ENCODE data around the gene RPL7A.
A peak's percentile ranks its signal among the peaks of the same experiment; 100 is the strongest.

The RPL7A gene

DNA sequence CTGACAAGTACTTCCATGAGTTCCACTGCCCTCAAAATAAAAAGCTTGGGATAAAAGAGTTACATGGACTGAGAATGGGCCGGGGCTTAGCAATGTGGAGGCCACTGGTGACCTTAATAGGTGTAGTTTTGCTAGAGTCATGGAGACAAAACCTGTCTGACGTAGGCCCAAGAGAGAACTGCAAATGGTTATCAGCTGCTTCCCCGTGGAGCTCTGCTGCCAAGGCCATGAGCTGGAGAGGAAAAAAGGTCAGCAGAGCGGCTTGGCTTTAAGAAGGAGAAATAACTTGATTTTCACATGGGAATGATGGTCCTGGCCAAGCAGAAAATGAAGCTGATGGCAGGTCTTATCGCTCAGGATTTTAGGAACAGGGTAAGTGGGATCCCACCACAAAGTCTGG lies 8.4 kb upstream of the RPL7A start:
- no peak overlapping the region for H3K27ac ChIP-seq
- TF ChIP-seq, protein P1, sequence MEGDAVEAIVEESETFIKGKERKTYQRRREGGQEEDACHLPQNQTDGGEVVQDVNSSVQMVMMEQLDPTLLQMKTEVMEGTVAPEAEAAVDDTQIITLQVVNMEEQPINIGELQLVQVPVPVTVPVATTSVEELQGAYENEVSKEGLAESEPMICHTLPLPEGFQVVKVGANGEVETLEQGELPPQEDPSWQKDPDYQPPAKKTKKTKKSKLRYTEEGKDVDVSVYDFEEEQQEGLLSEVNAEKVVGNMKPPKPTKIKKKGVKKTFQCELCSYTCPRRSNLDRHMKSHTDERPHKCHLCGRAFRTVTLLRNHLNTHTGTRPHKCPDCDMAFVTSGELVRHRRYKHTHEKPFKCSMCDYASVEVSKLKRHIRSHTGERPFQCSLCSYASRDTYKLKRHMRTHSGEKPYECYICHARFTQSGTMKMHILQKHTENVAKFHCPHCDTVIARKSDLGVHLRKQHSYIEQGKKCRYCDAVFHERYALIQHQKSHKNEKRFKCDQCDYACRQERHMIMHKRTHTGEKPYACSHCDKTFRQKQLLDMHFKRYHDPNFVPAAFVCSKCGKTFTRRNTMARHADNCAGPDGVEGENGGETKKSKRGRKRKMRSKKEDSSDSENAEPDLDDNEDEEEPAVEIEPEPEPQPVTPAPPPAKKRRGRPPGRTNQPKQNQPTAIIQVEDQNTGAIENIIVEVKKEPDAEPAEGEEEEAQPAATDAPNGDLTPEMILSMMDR (conservative IDR thresholded peaks at IDR 0.05): no peak
- TF ChIP-seq ZFX (IDR thresholded peaks at IDR 0.05): no peak

DNA sequence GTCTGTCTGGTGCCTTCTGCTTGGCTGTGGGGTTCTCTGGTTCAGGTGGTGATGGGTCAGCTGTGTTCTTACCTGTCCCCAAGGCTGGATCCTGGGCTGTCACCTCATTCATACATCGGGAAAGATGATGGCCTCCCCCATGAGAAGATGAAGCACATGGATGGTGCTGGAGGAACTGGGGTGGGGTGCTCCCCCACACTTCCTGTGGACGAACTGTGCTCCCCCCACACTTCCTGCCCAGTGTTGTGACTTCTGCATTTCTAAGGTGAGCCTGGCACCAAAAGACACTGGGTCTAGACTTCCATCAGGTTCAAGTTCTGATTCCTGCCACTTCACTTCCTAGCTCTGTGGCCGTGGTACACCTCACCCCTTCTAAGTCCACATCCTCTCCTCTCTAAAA lies 7.8 kb upstream of the RPL7A start:
- no peak overlapping the region for H3K27ac ChIP-seq
- no peak for TF ChIP-seq ZFX (IDR thresholded peaks at IDR 0.05)
- TF ChIP-seq, protein P1 (conservative IDR thresholded peaks at IDR 0.05): no peak

DNA sequence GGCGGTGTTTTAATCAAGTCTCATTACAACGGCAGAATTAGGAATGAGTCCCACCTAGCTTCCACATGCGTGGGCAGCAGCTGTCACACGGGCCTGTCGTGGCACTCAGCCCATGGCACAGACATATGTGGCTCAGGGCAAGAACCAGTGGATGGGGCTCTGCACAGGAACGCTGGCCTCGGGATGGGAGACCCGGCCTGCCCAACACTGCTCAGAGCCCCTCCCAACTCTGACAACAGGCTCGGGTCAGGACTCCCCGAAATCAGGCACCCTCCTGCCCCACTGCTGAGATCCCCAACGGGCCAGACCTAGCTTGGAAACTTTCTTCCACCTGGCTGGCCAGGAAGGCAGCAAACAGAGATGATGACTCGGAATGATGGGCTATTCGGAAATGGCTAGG lies 7.1 kb upstream of the RPL7A start:
- no peak overlapping the region for H3K27ac ChIP-seq
- TF ChIP-seq ZFX (IDR thresholded peaks at IDR 0.05): no peak
- TF ChIP-seq, protein P1 (conservative IDR thresholded peaks at IDR 0.05): no peak

DNA sequence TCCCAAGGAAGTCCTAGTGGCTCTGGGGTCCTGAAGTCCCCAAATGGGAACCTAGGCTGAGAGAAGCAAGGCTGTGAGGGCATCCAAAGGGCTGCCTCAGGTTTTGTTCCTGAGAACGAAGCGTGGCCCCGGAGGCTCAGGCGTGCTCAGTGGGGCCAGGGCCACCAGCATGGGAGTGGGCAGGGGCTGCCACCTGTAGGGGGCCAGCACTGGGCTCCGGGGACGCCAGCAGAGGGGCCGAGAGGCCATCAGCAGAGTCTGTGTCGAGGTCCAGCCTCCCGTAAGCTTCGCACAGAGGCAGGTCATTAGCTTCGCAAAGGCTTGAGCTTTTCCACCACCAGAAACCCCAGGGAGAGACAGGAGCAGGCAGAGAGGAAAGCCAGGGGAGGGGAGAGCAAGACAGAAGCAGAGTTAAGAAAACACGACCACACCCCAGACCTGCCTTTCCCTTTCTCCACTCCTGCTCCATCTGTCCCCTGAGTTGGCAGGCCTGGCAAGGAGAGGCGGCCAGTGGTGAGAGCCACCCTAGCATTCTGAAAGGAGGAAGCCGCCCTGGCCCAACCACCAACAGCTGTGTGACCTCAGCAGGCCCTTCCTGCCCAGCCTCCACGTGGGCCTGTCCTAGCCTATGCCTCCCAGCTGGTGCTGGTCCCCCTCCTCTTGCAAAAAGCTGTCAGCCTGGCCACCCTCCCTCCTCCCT lies 6.5 kb upstream of the RPL7A start:
- H3K27ac ChIP-seq: no peak overlapping the region
- TF ChIP-seq, protein P1 (conservative IDR thresholded peaks at IDR 0.05): no peak
- no peak for TF ChIP-seq ZFX (IDR thresholded peaks at IDR 0.05)

DNA sequence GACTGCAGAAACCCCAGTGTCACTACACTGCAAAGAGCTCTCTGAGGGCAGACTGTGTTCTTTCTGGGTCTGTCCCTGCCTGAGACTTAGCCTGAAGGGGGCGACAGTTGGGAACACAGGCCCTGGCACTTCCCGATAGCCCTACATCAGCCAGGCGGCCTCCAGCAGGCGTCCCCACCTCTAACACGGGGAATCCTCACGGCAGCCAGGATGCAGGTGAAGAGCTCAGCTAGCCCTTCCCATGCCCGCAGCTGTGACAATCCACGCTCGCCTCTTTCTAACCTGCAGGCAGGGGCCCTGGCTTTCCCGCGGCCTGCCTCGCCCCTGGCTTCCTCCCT lies 6.0 kb upstream of the RPL7A start:
- no peak for TF ChIP-seq ZFX (IDR thresholded peaks at IDR 0.05)
- TF ChIP-seq, protein P1 (conservative IDR thresholded peaks at IDR 0.05): peak; percentile 24; the same call in 1 of the 2 replicates
- no peak overlapping the region for H3K27ac ChIP-seq

DNA sequence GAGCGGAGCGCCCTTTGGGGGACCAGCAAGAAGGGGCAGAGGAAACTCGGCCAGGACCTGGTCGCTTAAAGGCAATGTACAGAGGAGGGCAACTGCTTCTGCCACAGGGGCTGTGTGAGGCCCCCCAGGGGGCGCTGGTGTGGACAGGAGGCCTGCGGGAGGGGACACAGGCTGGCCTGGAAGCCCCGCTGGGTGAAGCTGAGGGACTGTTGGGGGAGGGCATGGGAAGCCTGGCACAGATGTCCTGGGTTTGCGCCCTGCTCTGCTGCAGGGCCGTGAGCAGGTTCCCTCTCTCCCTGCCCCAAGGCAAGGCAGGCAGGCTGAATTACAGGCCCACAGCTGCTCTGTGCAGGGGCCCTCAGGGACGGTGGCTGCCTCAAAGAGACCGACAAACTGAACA lies 5.4 kb upstream of the RPL7A start:
- TF ChIP-seq ZFX (IDR thresholded peaks at IDR 0.05): no peak
- TF ChIP-seq, protein P1 (conservative IDR thresholded peaks at IDR 0.05): peak; percentile 25
- H3K27ac ChIP-seq: no peak overlapping the region

DNA sequence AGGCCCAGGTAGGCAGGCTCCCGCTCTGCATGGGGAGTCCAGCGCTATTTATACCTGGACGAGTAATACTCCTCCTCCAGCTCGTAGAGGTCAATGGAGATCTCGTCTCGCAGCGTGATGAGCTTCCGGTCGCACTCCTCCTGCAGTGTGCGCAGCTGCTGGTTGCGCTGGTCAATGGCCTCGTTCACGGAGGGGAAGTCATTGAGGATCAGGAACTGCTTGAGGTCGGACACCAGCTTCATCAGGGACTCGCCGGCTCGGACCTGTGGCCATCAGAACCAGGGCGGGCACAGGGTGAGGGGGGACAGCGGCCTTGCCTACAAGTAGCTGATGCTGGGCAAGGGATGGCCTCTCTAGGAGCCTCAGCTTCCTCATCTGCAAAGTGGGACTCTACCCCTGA lies 3.9 kb upstream of the RPL7A start:
- H3K27ac ChIP-seq: no peak overlapping the region

More for the DNA sequence above, 3.9 kb upstream of the RPL7A start:
- TF ChIP-seq, protein P1 (conservative IDR thresholded peaks at IDR 0.05): no peak
- no peak for TF ChIP-seq ZFX (IDR thresholded peaks at IDR 0.05)

All from C4-2B (cell line).